HEK293 (cell line): Measurements from ENCODE around the gene FAM120B.

Experiments
- CTCF ChIA-PET: fragments of 350-600 bp; formaldehyde crosslinking; extraction: SDS; loops from one replicate; lab custom pipeline; 2021; ENCODE audit warnings: antibody characterized with exemption; lab: Yijun Ruan, JAX
- POLR2A ChIA-PET: fragments of 300-600 bp; formaldehyde crosslinking; extraction: SDS; loops from one replicate; lab custom pipeline; 2020; ENCODE audit warnings: antibody characterized with exemption, inconsistent platforms; lab: Yijun Ruan, JAX
- H3K27ac ChIP-seq: fragments of 200-500 bp; sonication (Bioruptor generic); 2 replicates; pipeline ENCODE4 v1.5.1; 2014; ENCODE audit warnings: low read depth, low read length, control low read depth, inconsistent platforms; ENCODE audit errors: extremely low read depth
- H3K36me3 ChIP-seq, 2 experiments: fragments of 200-500 bp in 1 of 2; sonication (Bioruptor generic) in 1 of 2; 1 replicate in 1 of 2; 2 replicates in 1 of 2; pipeline ENCODE4 v1.5.1; 2014 to 2017; ENCODE audit warnings: inconsistent platforms in 2 of 2, low read length in 2 of 2; ENCODE audit not compliant: control insufficient read depth in 2 of 2, insufficient read depth in 1 of 2
- H3K4me1 ChIP-seq: fragments of 200-500 bp; sonication (Bioruptor generic); 2 replicates; pipeline ENCODE4 v1.5.1; 2014; ENCODE audit warnings: mild to moderate bottlenecking, low read length, inconsistent platforms; ENCODE audit not compliant: control insufficient read depth, insufficient read depth
- H3K4me3 ChIP-seq: 2 replicates; pipeline ENCODE4 v1.5.1; 2011; ENCODE audit warnings: low read depth, mild to moderate bottlenecking, control low read depth, low read length, moderate library complexity
- H3K9me3 ChIP-seq: fragments of 200-500 bp; sonication (Bioruptor generic); 2 replicates; pipeline ENCODE4 v1.5.1; 2014; ENCODE audit warnings: low read depth, low read length, inconsistent platforms; ENCODE audit not compliant: control insufficient read depth, insufficient read depth
- ATF2 ChIP-seq: fragments of 450-650 bp; formaldehyde crosslinking; IDR thresholded peaks from 2 replicates; pipeline ENCODE4 v1.5.1; 2016; ENCODE audit warnings: missing biosample characterization, missing genetic modification characterization, low read depth
- BCL11B ChIP-seq: fragments of 450-650 bp; formaldehyde crosslinking; IDR thresholded peaks from 2 replicates; pipeline ENCODE4 v1.5.1; 2016; ENCODE audit warnings: low read depth, missing biosample characterization, missing genetic modification characterization
- ELK4 ChIP-seq: IDR thresholded peaks from 2 replicates; pipeline ENCODE4 v1.6.1; 2011; ENCODE audit warnings: mild to moderate bottlenecking, low read depth, low read length, borderline replicate concordance
- GFI1B ChIP-seq: fragments of 450-650 bp; formaldehyde crosslinking; IDR thresholded peaks from 2 replicates; pipeline ENCODE4 v1.5.1; 2016; ENCODE audit warnings: missing biosample characterization, missing genetic modification characterization
- KLF1 ChIP-seq: fragments of 450-650 bp; formaldehyde crosslinking; IDR thresholded peaks from 2 replicates; pipeline ENCODE4 v1.5.1; 2016; ENCODE audit warnings: missing biosample characterization, missing genetic modification characterization
- OSR2 ChIP-seq: fragments of 450-650 bp; formaldehyde crosslinking; IDR thresholded peaks from 2 replicates; pipeline ENCODE4 v1.5.1; 2016; ENCODE audit warnings: missing biosample characterization, missing genetic modification characterization
- SCRT2 ChIP-seq: fragments of 450-650 bp; formaldehyde crosslinking; IDR thresholded peaks from 2 replicates; pipeline ENCODE4 v1.5.1; 2016; ENCODE audit warnings: missing biosample characterization, missing genetic modification characterization
- SP3 ChIP-seq: fragments of 450-650 bp; formaldehyde crosslinking; IDR thresholded peaks from 2 replicates; pipeline ENCODE4 v1.5.1; 2016; ENCODE audit warnings: missing biosample characterization, missing genetic modification characterization
- SP7 ChIP-seq: fragments of 450-650 bp; formaldehyde crosslinking; IDR thresholded peaks from 2 replicates; pipeline ENCODE4 v1.5.1; 2016; ENCODE audit warnings: missing biosample characterization, missing genetic modification characterization
- TCF7L2 ChIP-seq: IDR thresholded peaks from 2 replicates; pipeline ENCODE4 v1.6.1; 2011; ENCODE audit warnings: low read depth, mild to moderate bottlenecking, inconsistent platforms, low read length, moderate library complexity, borderline replicate concordance
- TRIM28 ChIP-seq: IDR thresholded peaks from 2 replicates; pipeline ENCODE4 v1.6.1; 2011; ENCODE audit warnings: low read length, control low read depth, borderline replicate concordance
- ZFHX2 ChIP-seq: fragments of 450-650 bp; formaldehyde crosslinking; conservative IDR thresholded peaks from 2 replicates; pipeline ENCODE4 v1.5.1; 2016; ENCODE audit warnings: missing biosample characterization, missing genetic modification characterization
- ZFP41 ChIP-seq: fragments of 450-650 bp; formaldehyde crosslinking; IDR thresholded peaks from 2 replicates; pipeline ENCODE4 v1.5.1; 2016; ENCODE audit warnings: missing biosample characterization, missing genetic modification characterization, borderline replicate concordance
- ZIC2 ChIP-seq: fragments of 450-650 bp; formaldehyde crosslinking; IDR thresholded peaks from 2 replicates; pipeline ENCODE4 v1.5.1; 2016; ENCODE audit warnings: missing biosample characterization, missing genetic modification characterization
- ZNF140 ChIP-seq: fragments of 450-650 bp; formaldehyde crosslinking; IDR thresholded peaks from 2 replicates; pipeline ENCODE4 v1.5.1; 2016; ENCODE audit warnings: missing biosample characterization, missing genetic modification characterization
- ZNF266 ChIP-seq: fragments of 450-650 bp; formaldehyde crosslinking; IDR thresholded peaks from 2 replicates; pipeline ENCODE4 v1.5.1; 2016; ENCODE audit warnings: missing biosample characterization, missing genetic modification characterization, low read depth
- ZNF274 ChIP-seq, 2 experiments: fragments of 200-500 bp in 1 of 2; fragments of 450-650 bp in 1 of 2; sonication (Bioruptor generic) in 1 of 2; formaldehyde crosslinking in 1 of 2; IDR thresholded peaks; 2 replicates each; pipeline versions ENCODE4 v1.5.1 to v1.6.1; 2014 to 2016; ENCODE audit warnings: borderline replicate concordance in 1 of 2, inconsistent platforms in 1 of 2, low read length in 1 of 2, missing biosample characterization in 1 of 2, missing genetic modification characterization in 1 of 2
- ZNF362 ChIP-seq: fragments of 450-650 bp; formaldehyde crosslinking; IDR thresholded peaks from 2 replicates; pipeline ENCODE4 v1.5.1; 2016; ENCODE audit warnings: missing biosample characterization, missing genetic modification characterization
- ZNF529 ChIP-seq: fragments of 450-650 bp; formaldehyde crosslinking; IDR thresholded peaks from 2 replicates; pipeline ENCODE4 v1.5.1; 2017; ENCODE audit warnings: missing genetic modification characterization, missing biosample characterization; ENCODE audit not compliant: insufficient replicate concordance
- ZNF623 ChIP-seq: fragments of 450-650 bp; formaldehyde crosslinking; IDR thresholded peaks from 2 replicates; pipeline ENCODE4 v1.5.1; 2016; ENCODE audit warnings: missing biosample characterization, missing genetic modification characterization
- ZNF626 ChIP-seq: fragments of 450-650 bp; sonication (Bioruptor Pico); formaldehyde crosslinking; IDR thresholded peaks from 2 replicates; pipeline ENCODE4 v1.5.1; 2018; ENCODE audit warnings: missing biosample characterization, missing genetic modification characterization, inconsistent platforms
- ZNF791 ChIP-seq: fragments of 450-650 bp; formaldehyde crosslinking; IDR thresholded peaks from 2 replicates; pipeline ENCODE4 v1.5.1; 2016; ENCODE audit warnings: missing biosample characterization, missing genetic modification characterization
- ZXDB ChIP-seq: fragments of 450-650 bp; formaldehyde crosslinking; IDR thresholded peaks from 2 replicates; pipeline ENCODE4 v1.5.1; 2016; ENCODE audit warnings: missing biosample characterization, missing genetic modification characterization
- TF ChIP-seq, protein P1 (sequence below): fragments of 450-650 bp; formaldehyde crosslinking; IDR thresholded peaks from 2 replicates; pipeline ENCODE4 v1.5.1; 2016; ENCODE audit warnings: missing biosample characterization, missing genetic modification characterization
- TF ChIP-seq, protein P2 (sequence below): fragments of 450-650 bp; IDR thresholded peaks from 2 replicates; pipeline ENCODE4 v1.5.1; 2018; ENCODE audit warnings: missing biosample characterization, mild to moderate bottlenecking, missing genetic modification characterization

Gene FAM120B

DNA sequence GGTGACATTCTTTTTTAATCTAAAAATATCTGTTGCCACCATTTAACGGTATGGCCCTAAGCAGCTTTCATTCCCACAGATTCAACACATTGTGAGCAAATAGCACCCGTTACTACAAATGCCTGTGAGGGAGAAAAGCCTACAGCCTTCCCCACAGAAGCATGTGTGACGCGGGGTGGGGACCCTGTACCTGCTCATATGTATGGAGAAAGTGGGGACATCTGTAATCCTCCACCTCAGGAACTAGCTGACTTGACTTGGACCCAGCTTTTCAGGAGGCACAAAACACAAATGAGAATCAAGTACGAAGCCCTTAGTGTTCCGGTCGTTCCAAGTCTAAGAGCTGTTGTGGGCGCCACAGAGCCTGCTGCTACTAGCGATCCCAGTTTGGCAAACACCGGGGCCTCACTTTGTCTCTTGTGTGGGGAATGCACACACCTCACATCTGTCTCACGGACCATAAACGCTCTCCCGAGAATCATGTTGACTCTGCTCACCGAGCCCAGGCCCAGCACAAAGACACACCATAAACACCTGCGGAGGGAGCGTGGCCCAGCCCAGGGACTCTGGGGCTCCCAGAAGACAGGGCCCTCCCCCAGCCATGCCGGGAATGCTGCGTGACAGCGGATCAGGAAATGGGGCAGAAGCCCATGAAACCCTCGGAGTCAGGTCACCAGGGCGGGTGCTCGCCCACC is 37.3 kb upstream of the FAM120B start:
- ChIA-PET POLR2A (no interaction called here), CTCF (interaction anchor here (0.7 kb wide), 1 partner anchor 113 kb away, joined by 3 read pairs; no protein-coding TSS in a partner anchor)
- Histone ChIP-seq H3K27ac (no peak overlapping the region), H3K36me3 (no peaks in the 10 kb centered on the region), H3K4me1 (no peaks in the 10 kb centered on the region), H3K4me3 (no peak overlapping the region), H3K9me3 (no peaks in the 10 kb centered on the region)
- TF ChIP-seq ZIC2 (peak; percentile 48), ELK4 (no peak), ZFP41 (tag by site-specific recombination) (no peak), ZNF626 (no peak), SP7 (tag by site-specific recombination) (no peak), SP3 (tag by site-specific recombination) (no peak), ZNF274 (IDR thresholded peaks at IDR 0.05; ENCODE audit: low read length) (no peak), ZNF274 (tag by site-specific recombination; IDR thresholded peaks at IDR 0.05; ENCODE audit: borderline replicate concordance) (no peak), ZNF791 (tag by site-specific recombination) (no peak), OSR2 (tag by site-specific recombination) (no peak), ZNF623 (tag by site-specific recombination) (no peak), ZNF362 (tag by site-specific recombination) (no peak), ZFHX2 (tag by site-specific recombination) (no peak), ZNF266 (tag by site-specific recombination) (no peak), ZNF140 (tag by site-specific recombination) (no peak), SCRT2 (tag by site-specific recombination) (peak; percentile 40; the same call in 1 of the 2 replicates), GFI1B (tag by site-specific recombination) (no peak), BCL11B (no peak), KLF1 (no peak), ZNF529 (tag by site-specific recombination) (no peak), TCF7L2 (no peak), ZXDB (tag by site-specific recombination) (no peak), ATF2 (tag by site-specific recombination) (no peak), TRIM28 (peak; percentile 24; the same call in 1 of the 2 replicates)
- TF ChIP-seq, protein P1, sequence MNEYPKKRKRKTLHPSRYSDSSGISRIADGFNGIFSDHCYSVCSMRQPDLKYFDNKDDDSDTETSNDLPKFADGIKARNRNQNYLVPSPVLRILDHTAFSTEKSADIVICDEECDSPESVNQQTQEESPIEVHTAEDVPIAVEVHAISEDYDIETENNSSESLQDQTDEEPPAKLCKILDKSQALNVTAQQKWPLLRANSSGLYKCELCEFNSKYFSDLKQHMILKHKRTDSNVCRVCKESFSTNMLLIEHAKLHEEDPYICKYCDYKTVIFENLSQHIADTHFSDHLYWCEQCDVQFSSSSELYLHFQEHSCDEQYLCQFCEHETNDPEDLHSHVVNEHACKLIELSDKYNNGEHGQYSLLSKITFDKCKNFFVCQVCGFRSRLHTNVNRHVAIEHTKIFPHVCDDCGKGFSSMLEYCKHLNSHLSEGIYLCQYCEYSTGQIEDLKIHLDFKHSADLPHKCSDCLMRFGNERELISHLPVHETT = no peak
- TF ChIP-seq, protein P2, sequence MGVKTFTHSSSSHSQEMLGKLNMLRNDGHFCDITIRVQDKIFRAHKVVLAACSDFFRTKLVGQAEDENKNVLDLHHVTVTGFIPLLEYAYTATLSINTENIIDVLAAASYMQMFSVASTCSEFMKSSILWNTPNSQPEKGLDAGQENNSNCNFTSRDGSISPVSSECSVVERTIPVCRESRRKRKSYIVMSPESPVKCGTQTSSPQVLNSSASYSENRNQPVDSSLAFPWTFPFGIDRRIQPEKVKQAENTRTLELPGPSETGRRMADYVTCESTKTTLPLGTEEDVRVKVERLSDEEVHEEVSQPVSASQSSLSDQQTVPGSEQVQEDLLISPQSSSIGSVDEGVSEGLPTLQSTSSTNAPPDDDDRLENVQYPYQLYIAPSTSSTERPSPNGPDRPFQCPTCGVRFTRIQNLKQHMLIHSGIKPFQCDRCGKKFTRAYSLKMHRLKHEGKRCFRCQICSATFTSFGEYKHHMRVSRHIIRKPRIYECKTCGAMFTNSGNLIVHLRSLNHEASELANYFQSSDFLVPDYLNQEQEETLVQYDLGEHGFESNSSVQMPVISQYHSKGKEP = no peak
